NCI-H2196 treated with DMSO at 0.1 percent for 48 hours (cell line): ENCODE results near the gene OPRL1.

ENCODE experiments used
- DNase-seq: peaks from one replicate; lab custom pipeline; 2025; ENCODE audit not compliant: unreplicated experiment; lab: John Stamatoyannopoulos, UW

Gene OPRL1

DNA sequence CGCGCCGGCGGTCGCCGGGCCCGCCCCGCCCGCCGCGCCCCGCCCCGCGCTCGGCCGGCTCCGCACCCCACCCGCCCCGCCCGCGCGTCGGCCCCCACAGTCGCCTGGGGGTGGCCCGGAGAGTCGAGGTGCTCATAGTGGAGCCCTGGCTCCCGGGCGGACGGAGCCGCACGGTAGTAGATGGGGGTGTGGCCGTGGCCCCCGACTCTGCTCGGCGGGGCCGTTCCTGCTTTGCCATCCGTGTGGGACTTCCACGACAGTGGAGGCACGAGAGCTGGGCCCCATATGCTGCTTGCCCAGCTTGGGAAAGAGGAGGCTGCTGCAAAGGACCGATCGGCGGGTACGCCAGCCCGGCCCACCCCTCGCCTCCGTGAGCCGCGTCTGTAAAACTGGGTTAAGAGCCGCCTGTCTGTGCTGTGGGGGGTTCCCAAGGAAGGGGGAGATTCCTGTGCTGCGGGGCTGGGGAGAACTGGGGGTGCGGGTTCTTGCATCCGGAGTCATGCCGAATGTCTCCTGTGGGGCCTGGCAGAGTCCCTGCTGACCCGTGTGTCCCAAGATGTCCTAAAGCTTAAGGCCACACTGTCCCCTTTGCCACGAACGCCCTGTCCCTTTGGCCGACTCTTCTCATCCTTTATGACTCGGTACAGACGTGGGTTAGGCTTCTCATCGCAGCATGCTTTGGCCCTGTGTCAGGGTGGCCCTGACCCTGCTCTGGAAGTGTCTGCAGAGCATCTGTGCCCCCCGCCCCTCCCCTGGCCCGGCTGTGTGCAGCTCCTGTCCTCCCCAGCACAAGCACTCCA, at the start of gene OPRL1:
OPRL1 (plus strand) TSS at position 70 of the 800 bp plus-strand sequence. CDS start 12,639 bp downstream, outside the sequence.
- no peak for DNase-seq

DNA sequence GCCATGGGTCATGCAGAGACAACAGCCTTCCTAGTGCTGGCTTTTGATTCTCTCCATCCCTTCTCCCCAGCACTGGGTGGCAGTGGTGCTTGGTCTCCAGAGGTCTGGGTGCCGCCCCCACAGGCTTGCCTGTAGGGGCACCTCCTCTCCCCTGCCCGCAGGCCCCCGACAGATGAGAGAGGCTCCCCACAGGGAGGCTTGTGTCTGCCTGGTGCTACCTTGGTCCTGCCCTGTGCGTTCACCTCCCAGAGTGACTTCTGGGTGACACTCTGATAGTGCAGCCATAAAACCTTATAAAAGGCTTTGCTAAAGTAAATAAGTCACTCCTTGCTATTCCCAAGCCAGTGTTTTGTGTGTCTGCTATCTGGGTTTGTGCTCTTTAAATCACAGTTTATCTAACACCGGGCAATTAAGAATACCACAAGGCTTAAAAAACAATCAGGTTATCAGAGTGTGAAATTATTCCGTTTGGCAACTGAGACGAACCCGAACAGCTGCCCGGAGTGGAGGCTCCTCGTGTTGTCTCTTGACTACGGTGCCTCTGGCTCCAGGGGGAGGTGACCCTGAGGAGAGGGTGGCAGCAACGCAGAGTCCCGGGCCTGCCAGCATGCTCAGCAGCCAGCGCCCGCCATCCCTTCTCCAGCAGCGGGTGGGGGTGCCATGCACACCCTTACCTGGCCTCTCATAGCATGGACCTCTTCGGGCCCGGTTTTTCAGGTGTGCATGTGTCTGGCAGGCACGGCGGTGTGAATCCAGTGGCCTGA, 49.3 kb upstream of the OPRL1 start:
- DNase-seq: no peak

DNA sequence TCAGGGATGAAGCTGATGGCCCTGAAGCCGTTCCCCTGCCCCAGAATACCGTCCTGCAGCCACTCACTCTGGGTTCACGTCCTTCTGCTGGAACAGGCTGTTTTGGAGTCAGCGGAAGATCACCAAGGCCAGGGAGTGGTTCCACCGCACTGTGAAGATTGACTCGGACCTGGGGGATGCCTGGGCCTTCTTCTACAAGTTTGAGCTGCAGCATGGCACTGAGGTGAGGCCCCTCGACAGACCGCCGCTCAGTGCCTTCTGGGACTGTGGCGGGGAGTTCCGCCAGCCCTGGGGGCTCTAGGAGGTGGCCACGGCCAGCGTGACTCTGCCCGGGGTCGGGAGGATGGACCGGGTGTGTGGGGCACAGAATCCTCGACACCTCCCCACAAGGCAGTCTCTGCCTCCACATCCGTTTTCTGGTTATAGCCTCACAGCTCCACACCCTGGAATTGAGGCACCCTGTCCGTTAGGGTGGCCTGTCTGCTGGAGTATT, 48.0 kb upstream of the OPRL1 start:
- DNase-seq: no peak

DNA sequence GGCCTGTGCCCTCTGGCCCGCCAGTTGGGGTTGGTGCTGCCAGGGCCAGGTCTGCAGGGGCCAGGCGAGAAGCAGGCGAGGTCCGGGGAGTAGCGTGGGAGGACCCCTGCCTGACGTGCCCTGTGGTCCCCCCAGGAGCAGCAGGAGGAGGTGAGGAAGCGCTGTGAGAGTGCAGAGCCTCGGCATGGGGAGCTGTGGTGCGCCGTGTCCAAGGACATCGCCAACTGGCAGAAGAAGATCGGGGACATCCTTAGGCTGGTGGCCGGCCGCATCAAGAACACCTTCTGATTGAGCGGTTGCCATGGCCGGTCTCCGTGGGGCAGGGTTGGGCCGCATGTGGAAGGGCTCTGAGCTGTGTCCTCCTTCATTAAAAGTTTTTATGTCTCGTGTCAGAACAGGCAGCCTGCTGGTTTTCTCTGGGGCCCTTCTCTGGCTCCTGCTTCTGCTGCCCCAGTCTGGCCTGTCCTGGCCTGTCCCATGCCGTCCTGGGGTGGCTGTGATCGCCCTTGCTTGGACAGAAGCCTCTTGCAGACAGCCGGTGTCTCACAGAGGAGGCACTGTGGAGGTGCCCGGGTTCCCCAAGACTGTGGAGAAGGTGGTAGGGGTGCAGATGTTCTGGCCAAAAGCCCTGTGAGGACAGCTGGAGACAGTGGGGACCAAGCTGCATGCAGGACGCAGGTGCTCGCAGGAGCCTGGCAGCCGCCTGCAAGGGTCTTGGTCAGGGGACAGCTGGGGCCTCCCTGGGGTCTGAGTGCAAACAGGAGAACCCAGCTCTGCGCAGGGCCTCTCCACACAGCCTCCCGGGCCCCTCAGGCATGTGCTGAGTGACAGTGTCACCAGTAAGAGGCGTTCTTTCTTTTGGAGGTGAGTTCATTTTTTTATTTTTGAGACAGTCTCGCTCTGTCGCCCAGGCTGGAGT, 46.9 kb upstream of the OPRL1 start:
- DNase-seq: no peak

DNA sequence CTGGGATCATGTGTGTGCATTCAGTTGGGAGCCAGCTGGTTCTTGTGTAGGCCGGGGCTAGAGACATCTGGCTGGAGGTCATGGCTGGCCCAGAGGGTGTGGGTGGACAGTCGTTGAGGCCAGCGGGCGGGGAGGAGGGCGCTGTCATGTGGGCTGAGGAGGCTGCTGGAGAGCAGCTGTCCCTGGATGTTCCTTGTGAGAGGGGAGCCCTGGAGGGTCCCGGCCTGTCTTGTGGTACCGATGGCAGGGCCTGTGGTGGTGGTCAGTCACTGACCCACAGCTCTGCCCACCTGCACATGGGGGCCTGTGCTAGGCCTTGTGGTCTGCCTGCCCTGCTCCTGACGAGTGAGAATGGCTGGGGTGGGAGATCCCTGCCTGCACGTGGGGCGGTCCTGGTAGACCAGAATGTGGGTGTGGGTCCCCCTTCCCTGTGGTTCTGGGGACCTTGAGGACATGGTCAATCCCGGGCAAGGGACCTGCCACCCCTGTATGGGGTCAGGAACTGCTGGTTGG, 45.8 kb upstream of the OPRL1 start:
- no peak for DNase-seq

DNA sequence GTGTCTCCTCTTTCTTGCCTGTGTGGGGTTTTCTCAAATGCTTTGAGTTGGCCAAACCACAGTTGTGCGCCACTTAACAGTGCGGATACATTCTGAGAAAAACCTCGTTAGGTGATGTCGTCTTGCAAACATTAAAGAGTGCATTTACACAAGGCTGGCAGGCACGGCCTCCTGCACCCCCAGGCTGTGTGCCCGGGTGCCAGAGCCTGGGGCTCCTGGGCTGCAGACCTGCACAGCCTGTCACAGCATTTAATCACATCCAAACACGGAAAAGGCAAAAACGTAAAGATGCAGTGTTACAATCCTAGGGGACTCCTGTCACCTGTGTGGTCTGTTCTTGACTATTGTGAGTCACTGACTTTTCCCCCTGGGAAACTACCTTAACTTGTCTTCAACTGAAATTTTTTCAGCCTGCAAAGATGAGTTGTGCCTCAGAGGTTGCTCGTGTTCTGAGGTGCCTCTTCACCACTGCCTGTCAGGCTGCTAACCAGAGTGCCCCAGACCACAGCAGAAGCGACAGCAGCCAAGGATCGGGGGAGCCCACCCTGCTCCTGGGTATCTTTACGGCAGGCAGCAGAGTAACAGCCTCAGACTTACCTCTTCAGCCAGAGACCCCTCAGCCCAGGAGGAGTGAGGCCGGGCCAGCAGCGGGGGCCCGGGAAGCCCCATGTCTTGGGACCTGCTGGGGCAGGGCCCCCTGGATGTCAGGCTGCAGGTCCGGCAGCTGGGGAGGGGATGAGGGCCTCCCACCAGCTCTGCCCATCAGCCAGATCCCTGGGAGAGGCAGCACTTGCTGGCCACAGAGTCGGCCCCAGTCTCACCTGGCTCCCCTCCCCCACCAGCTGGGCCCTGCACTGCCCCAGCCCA, 44.6 kb upstream of the OPRL1 start:
- no peak for DNase-seq

DNA sequence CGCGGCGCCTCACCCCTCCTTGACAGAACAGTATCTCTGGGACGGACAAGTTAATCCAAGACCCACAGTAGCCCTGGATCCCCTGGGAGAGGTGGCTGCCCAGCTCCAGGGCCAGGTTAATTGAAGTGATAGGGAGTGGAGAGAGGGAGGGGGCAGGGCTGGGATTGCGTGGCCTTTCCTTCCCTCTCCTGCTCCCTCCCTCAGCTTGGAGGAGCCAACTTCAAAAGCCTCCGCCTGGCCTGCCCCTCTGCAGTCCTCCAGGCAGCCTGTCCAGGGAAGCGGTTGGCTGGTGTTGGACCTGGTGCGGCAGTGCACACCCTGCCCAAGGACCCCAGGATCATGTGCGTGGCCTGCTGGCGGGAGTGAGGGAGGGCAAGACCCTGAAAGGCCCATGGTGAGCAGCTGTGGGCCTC, 43.9 kb upstream of the OPRL1 start, which contains the start of gene C20orf204:
C20orf204 (plus strand) TSS at position 250 of the 413 bp plus-strand sequence; CDS start at position 392, 142 bp downstream.
- DNase-seq: no peak

DNA sequence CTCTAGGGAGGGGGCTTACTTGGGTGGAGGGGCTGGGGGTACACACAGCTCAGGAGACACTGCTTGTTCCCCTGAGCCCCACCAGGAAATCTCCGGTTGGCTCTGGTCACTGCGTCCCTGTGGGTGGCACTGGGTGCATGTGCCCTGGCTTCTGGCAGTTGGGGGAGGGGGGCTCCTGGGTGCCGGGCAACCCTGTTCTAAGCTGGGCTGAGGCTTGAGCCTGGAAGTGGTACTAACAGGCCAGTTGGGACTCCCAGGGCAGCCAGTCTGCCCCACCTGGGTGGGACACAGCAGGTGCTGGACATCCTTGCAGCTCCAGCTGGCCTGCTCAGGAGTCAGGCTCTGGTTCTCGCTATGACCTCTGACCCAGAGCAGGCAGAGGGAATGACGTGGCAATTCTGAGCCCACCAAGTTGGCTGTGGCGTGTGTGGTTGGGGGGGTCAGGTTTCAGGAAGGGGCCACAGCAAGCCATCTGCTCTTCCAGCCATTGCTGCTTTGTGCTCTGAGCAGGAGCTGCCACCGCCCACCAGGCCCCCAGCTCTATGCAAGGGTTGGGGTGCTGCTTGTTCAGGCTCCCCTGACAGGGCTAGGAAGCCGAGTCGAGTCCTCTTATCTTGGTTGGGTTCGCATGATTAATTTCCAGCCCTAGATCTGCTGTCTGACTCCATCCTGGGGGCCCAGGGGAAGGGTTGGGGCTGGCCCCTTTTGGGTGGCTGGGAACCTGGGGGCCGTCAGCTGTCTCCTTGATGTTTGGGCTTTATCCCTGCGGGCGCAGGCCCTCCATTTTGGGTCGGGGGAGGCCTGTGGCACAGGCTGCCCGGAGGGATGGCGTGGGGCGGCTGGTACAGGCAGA, 43.3 kb upstream of the OPRL1 start:
- DNase-seq: no peak

DNA sequence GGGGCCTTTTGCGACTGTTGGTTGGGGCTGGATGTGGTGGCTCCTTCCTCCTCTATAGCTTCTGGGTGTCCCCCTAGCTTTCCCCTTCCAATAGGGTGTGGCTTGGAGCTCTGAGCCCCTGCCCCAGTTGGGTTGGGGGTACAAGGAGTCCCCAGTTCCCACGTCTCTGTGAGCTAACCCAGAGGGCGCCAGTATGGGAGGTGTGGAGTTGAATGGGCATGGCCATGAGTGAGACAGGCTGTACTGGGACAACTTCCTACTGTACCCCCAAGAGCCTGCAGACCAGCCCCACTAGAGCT, 42.7 kb upstream of the OPRL1 start:
- DNase-seq: no peak

DNA sequence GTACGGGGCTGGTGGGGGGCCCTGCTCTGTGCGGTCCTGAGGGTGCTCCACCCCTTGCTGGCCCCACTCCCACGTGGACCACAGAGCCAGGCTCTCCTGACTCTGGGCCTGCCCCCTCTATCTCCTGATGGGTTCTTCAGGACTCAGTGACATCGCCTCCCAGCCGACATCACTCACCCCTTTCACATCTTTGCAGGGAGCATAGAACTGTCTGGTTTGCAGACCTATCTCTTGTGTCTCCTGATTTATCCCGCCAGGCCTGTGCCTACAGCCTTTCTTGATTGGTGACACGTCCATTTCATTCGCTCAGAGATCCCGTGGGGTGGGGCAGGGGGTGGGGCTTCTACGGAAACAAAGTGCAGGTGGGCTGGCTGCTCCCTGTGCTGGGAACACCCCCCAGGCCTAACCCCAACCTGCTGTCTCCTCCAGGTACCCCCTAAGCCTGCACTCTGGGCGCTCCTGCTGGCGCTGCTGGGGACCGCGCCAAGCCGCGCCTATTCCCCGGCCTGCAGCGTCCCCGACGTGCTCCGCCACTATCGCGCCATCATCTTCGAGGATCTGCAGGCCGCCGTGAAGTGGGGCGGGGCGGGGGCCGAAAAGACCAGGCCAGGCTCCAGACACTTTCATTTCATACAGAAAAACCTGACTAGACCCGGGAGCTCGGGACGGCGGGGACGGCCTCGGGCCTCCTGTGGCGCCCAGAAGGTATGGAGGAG, 42.2 kb upstream of the OPRL1 start:
- DNase-seq: peak; percentile 47

DNA sequence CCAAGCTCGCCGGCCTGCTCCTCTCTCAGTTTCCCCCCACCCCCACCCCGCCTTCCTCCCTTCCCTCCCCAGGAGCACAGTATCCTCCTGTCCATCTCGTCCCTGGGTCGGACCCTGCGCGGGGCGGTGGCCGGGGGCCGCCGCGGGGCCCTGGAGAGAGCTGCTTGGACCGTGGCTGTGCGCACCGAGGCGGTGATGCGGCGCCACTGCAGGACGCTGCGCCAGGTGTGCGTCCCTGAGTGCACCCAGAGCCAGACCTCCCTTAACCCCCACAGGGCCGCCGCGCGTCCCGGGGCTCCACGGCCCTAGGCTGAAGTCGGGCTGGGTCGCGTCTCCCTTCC, 41.7 kb upstream of the OPRL1 start:
- DNase-seq: no peak

DNA sequence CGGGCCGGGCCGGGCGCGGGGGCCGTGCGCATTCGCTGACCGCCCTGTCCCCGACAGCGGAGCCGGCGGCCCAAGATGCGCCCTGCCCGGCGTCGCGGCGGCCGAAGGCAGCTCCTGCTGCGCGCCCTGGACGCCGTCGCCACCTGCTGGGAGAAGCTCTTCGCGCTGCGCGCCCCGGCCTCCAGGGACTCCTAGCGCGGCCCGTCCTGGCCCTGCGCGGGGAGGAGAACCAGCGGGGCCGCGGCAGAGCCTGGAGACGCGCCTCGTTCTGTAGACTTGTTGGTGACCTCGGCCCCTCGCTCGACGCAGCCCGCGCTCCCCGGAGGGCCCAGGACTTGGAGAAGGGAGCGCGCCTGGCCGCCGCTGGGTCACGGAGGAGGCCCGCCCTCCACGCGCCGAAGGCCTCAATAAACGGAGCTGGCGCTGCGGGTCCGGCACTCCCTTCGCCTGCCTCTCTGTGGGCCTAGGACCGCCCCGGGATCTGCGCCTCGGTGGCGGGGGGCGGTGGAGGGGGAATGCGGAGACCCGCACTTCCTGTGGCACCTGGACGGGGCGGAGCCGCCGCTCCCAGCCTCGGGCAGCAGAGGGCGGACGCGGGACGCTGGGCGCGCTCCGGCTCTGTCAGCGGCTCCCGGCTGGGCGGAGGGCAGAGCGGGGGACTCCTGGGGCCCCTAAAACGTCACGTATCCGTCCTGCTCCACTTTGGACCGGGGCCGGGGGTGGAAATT, 41.2 kb upstream of the OPRL1 start:
- peak; percentile 53 for DNase-seq

DNA sequence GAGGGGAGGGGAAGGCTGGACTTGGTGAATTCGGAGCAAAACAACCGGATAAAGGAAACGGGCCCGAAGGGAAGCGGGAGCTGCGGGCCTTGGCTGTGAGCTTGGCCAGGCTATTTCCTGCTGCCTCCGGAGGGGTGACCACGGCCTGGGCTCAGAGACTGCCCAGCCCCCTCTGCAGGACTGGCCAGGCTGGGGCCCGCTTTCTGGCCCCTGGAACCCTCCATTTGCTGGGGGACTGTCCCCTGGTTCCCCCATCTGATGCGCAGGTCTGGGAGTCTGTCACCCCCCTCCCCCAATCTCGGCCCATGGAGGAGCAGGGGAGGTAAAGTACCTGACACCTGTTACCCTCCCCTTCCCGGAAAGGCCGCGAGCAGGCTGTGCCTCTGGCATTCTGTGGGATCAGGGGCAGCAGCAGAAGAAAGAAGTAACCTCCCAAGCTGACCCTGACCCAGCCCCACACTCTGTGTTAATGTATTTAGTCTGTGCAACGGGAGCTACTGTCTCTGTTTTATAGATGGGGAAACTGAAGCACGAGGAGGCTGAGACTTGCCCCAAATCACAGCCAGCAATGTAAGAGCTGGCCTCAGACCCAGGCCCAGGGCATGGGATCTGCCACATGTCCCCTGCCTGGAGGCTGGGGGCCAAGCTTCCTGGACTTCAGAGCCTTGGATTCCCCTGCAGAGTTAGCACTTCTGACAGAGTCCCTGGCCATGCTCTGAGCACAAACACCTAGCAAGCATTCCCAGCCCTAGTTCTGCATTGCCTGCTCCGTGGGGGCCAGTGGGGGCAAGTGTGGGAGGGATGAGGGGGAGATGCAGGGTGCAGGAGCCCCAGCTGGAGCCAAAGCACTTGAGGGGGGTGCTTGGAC, 40.4 kb upstream of the OPRL1 start:
- no peak for DNase-seq

DNA sequence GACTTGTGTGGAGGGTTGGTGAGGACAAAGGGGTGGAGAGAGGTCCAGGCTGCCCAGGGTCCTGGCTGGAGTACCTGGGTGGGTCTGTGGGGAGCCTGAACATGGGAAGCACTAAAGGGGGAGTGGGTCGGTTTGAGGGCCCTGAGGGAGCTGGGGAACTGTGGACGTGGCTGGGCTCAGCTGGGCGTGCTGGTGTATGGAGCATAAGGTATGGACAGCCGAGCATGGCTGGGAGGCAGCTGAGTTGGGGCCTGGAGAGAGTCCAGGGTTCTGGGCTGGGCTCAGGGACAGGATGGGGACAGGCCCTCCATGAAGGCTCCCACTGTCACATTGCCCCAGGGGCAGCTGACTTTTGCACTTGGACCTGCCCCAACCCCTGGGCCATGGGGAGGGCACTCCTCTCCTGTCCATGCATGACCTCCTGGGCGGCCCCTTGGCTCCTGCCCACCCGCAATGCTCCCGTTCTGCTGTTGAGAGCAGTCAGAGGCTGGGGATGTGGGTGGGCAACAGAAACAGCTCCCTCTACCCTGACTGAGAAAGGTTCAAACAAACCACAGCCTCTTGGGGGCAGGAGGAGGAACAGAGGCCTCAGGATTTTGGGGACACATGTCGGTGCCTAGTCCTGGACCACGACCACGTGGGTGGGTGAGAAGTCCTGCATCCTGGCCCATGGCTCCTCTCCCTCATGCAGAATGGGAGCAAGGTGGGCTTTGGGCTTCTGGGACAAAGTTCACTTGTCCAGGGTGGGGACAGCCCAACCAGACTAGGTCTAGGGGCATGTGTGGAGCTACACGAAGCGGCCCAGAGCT, 39.4 kb upstream of the OPRL1 start:
- no peak for DNase-seq

DNA sequence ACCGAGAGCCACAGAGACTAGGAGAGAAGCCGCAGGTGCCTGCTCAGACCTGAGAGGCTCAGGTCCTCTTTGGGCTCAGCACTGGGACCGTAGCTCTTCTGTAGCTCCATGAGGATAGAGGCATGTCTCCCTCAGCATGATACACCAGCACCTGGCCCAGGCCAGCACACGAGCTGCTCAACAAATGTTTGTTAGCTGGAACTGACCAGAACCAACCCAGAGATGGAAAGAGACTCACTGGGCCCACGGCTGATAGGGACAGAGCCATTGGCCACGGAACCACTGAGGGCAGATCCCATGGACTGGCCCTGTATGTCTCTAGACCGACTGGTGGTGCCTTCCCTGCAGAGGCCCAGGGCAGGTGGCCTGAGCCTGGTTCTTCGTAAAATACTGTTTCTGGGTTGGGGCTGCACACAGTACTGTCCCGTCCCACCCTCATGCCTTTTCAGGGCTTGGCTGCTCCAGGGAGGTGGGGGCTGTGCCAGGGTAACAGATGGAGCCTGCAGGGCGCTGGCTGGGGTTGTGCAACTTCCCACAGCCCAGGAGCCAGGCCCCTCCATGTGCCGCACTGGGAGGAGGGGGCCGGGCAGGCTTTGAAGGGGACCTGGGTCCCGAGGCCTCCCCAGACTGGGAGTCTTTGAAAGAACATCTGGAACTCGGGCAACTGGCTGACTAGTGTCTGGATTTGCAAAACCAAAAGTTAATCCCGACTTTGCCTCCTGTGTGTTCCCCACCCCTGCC, 38.7 kb upstream of the OPRL1 start:
- DNase-seq: no peak

DNA sequence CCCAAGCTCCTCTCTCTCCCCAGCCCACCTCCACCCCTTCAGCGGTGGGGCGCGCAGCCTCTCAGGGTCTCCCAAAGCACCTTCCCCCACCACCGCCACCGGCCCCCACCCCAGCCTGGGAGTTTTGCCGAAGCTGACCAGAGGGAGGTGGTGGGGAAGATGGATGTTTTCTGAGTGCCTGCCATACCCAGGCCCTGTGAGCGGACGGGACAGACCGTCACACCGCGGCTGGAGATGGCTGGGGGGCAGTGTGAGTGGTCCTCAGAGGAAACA, 38.2 kb upstream of the OPRL1 start:
- no peak for DNase-seq
